Right lobe of liver (tissue), 4 donors: ENCODE measurements around the gene CMYA5.

Source experiments
- CTCF ChIP-seq, 4 donors: fragments of 200-600 bp in 3 of 4; fragments of 450-650 bp in 1 of 4; IDR thresholded peaks; one replicate each; pipeline versions ENCODE4 v1.5.1 to v1.8.0; 2016 to 2022; ENCODE audit warnings: antibody characterized with exemption in 4 of 4, mild to moderate bottlenecking in 2 of 4
- POLR2A ChIP-seq: fragments of 450-650 bp; IDR thresholded peaks from one replicate; pipeline ENCODE4 v1.6.1; 2017; ENCODE audit warnings: antibody characterized with exemption, mild to moderate bottlenecking
- donor health status: DM: no; HTN: no; CAD: no.
- donor health status: DM: no; HTN: no; CAD: no.
- donor health status: DM: no; HTN: yes; CAD: no.

- no peak for TF ChIP-seq CTCF (IDR thresholded peaks at IDR 0.05)
- no peak for TF ChIP-seq POLR2A
Measured at GRCh38 chr5:79745255-79745654, 55.6 kb downstream of the CMYA5 start.
